Common myeloid progenitor, CD34-positive (primary cell): ENCODE results near the gene SLFN12L.
"Not testable (repeated sequence)": the region's sequence is repeated elsewhere in the genome, so short reads cannot be mapped to it uniquely, and the experiment has no call there.

Source experiments
- CTCF ChIA-PET: fragments of 350-600 bp; sonication (Branson Sonifier 250); formaldehyde crosslinking; loops from one replicate; lab custom pipeline; 2021; ENCODE audit warnings: antibody characterized with exemption; lab: Charles Lee
- POLR2A ChIA-PET: fragments of 350-600 bp; sonication (Branson Sonifier 250); formaldehyde crosslinking; loops from one replicate; lab custom pipeline; 2021; ENCODE audit warnings: antibody characterized with exemption; lab: Charles Lee
- DNase-seq, 3 donors: peaks; one replicate each; pipeline versions ENCODE4 v3.0.0 to v3.0.0-alpha.2; 2013
- H3K27ac ChIP-seq, 2 experiments: 1 replicate in 1 of 2; 2 replicates in 1 of 2; pipeline ENCODE4 v1.7.0; 2013; ENCODE audit warnings: inconsistent platforms in 2 of 2, low read length in 2 of 2, mild to moderate bottlenecking in 2 of 2, low read depth in 1 of 2, moderate library complexity in 1 of 2; ENCODE audit not compliant: severe bottlenecking in 2 of 2, insufficient read depth in 1 of 2, poor library complexity in 1 of 2
- H3K27me3 ChIP-seq, 5 experiments: replicated peaks in 2 of 5; 1 replicate in 3 of 5; 2 replicates in 2 of 5; pipeline versions ENCODE4 v1.6.1 to v1.7.0; 2013; ENCODE audit warnings: low read length in 4 of 5, mild to moderate bottlenecking in 2 of 5, moderate library complexity in 2 of 5, inconsistent platforms in 1 of 5; ENCODE audit not compliant: insufficient read depth in 5 of 5, control insufficient read depth in 4 of 5
- H3K36me3 ChIP-seq, 4 experiments: 1 replicate in 2 of 4; 2 replicates in 2 of 4; pipeline versions ENCODE4 v1.6.1 to v1.7.0; 2013; ENCODE audit warnings: low read length in 3 of 4, control low read depth in 1 of 4, mild to moderate bottlenecking in 1 of 4; ENCODE audit not compliant: control insufficient read depth in 4 of 4, insufficient read depth in 4 of 4
- H3K4me1 ChIP-seq, 4 experiments: 1 replicate in 3 of 4; 2 replicates in 1 of 4; pipeline versions ENCODE4 v1.6.1 to v1.7.1; 2013; ENCODE audit warnings: low read length in 3 of 4, mild to moderate bottlenecking in 3 of 4, control low read depth in 1 of 4, inconsistent platforms in 1 of 4, moderate library complexity in 1 of 4; ENCODE audit not compliant: control insufficient read depth in 4 of 4, insufficient read depth in 4 of 4; ENCODE audit errors: control extremely low read depth in 1 of 4
- H3K4me3 ChIP-seq, 7 experiments: 1 replicate in 4 of 7; 2 replicates in 3 of 7; pipeline versions ENCODE4 v1.5.1 to v1.7.0; 2013; ENCODE audit warnings: mild to moderate bottlenecking in 7 of 7, low read length in 6 of 7, moderate library complexity in 6 of 7, inconsistent platforms in 2 of 7, low read depth in 2 of 7, control low read depth in 1 of 7; ENCODE audit not compliant: insufficient read depth in 4 of 7, control insufficient read depth in 1 of 7; ENCODE audit errors: extremely low read depth in 1 of 7
- H3K9me3 ChIP-seq, 5 experiments: 1 replicate in 4 of 5; 2 replicates in 1 of 5; pipeline versions ENCODE4 v1.6.1 to v1.7.1; 2013; ENCODE audit warnings: low read length in 4 of 5, mild to moderate bottlenecking in 2 of 5, inconsistent platforms in 1 of 5, low read depth in 1 of 5, moderate library complexity in 1 of 5; ENCODE audit not compliant: control insufficient read depth in 4 of 5, insufficient read depth in 2 of 5; ENCODE audit errors: control extremely low read depth in 1 of 5
- WGBS: methylation state at CpG from one replicate; pipeline ENCODE4 v1.1.5; 2013; ENCODE audit not compliant: insufficient coverage; 5-methylcytosine and 5-hydroxymethylcytosine counted together

Gene SLFN12L

DNA sequence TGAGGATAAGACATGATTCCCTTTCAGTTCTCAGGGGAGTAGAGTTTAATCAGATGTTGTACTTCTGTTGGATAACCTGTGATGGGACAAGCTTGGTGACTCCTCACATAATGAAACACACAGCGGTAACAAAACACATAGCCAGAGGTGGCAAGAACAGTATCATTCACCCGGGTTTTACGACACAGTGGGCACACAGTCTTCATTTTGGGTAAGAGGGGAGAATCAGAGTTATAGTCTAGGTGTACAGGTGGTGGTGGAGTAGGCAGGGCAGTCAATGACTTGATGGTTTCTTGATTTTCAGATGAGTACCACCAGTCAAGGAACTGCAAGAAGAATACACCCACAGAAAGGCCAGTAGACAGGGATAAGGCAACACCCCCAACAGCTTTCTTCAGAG, 38.3 kb upstream of the SLFN12L start:
- no peaks in the 10 kb centered on the region for H3K9me3 ChIP-seq
- no peaks in the 10 kb centered on the region for H3K27me3 ChIP-seq
- H3K36me3 ChIP-seq, result peaks cover 5 to 23% (median 10%) of the 10 kb centered on the region in 4 experiments
- POLR2A ChIA-PET, result interaction anchor here (0.6 kb wide), 1 partner anchor 315 kb away, joined by 3 read pairs; no protein-coding TSS in a partner anchor
- CTCF ChIA-PET, result interaction anchor here (1.0 to 1.8 kb wide), 4 partner anchors 20 to 172 kb away, joined by 3 to 5 read pairs (median 4); no protein-coding TSS in a partner anchor
- peaks cover 8 to 25% (median 15%) of the 10 kb centered on the region in 4 experiments for H3K4me1 ChIP-seq
- no peak overlapping the region for H3K4me3 ChIP-seq
- WGBS, result 100% methylated on average over 3 of the region's 3 CpGs
- H3K27ac ChIP-seq, result no peak overlapping the region
- no peak for DNase-seq

DNA sequence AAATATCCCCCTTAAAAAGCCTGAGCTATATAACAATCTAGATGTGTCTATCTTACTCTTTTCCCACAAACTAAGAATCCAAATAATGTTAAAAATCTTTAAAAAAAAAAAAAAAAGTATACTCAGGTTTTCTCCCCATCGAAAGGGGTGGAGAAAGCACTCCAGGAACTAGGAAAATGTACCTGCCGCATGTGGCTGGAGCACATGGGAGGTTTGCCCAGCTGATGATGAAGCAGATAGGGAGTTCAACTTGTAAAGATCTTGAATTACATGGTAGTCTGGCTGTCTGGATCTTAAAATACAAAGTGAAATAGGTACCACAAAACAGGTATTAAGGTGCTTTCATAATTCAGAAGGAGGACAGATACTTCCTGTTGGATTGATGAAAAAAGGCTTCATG, 31.9 kb upstream of the SLFN12L start:
- ChIA-PET CTCF (no interaction called here), POLR2A (interaction anchor here (1.8 kb wide), 1 partner anchor 9 kb away, joined by 6 read pairs; the partner anchor contains the start of gene PEX12)
- no peak overlapping the region for H3K27ac ChIP-seq
- H3K9me3 ChIP-seq, result no peaks in the 10 kb centered on the region
- H3K4me3 ChIP-seq, result peak overlapping the region in 1 of 7 experiments; percentile 87
- peaks cover 0 to 5% (median 1%) of the 10 kb centered on the region in 4 experiments for H3K36me3 ChIP-seq
- peaks cover 0 to 26% (median 23%) of the 10 kb centered on the region in 4 experiments for H3K4me1 ChIP-seq
- DNase-seq, result no peak
- 95% methylated on average over 2 of the region's 2 CpGs for WGBS
- no peaks in the 10 kb centered on the region for H3K27me3 ChIP-seq

DNA sequence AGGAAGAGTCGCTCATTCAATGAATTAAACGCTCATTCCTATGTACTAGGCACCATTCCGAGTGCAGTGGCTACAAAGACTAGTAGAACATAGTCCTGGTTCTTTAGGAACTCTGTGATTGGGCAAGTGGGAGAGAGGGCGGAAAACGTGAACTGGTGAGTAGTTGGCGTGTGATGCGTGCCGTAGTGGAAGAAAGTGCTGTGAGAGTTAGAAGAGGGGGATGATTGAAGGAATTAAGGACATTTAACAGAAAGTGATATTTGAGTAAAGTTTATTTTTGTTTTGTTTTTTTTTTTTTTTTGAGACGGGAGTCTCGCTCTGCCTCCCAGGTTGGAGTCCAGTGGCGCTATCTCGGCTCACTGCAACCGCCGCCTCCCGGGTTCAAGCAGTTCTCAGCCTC, 31.1 kb upstream of the SLFN12L start:
- Histone ChIP-seq H3K27ac (peak overlapping the region; percentile 85 to 94), H3K36me3 (peaks cover 0 to 2% (median under 1%) of the 10 kb centered on the region in 4 experiments), H3K27me3 (no peaks in the 10 kb centered on the region), H3K4me1 (peaks cover 0 to 26% (median 23%) of the 10 kb centered on the region in 4 experiments), H3K4me3 (peak overlapping the region in 6 of 7 experiments; percentile 87 to 99 (median 94)), H3K9me3 (no peaks in the 10 kb centered on the region)
- peak in 2 of 3 donors; percentile 48 to 58 for DNase-seq
- CTCF ChIA-PET, result interaction anchor here (0.8 kb wide), 1 partner anchor 44 kb away, joined by 3 read pairs; no protein-coding TSS in a partner anchor
- 39% methylated on average over 8 of the region's 15 CpGs for WGBS
- POLR2A ChIA-PET, result interaction anchor here (0.6 to 1.8 kb wide), 2 partner anchors 10 to 30 kb away, joined by 4 to 6 read pairs; partner anchors contain the start of gene PEX12

DNA sequence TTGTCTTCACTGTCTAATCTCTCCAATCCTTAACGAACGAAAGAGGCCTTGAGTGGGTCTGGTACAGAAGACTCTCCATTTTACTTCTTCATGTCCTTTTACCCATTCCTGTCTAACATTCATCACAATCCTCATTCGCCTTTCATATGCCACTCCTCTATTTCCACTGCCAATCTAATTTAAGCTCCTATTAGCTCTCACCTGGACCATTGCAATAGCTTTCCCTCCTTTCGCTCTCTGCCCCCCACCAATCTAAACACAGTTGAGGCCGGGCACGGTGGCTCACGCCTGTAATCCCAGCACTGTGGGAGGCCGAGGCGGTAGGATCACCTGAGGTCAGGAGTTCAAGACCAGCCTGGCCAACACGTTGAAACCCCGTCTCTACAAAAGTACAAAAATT, 29.5 kb upstream of the SLFN12L start:
- Histone ChIP-seq H3K4me3 (peak overlapping the region in 6 of 7 experiments; percentile 87 to 99 (median 96)), H3K27me3 (no peaks in the 10 kb centered on the region), H3K36me3 (no peaks in the 10 kb centered on the region), H3K27ac (peak overlapping the region in 1 of 2 experiments; percentile 94), H3K9me3 (no peaks in the 10 kb centered on the region), H3K4me1 (peaks cover 0 to 26% (median 23%) of the 10 kb centered on the region in 4 experiments)
- WGBS, result 88% methylated on average over 10 of the region's 11 CpGs
- no peak for DNase-seq
- ChIA-PET CTCF (no interaction called here), POLR2A (interaction anchor here (1.5 kb wide), 1 partner anchor 20 kb away, joined by 5 read pairs; the partner anchor contains the start of gene AP2B1)

DNA sequence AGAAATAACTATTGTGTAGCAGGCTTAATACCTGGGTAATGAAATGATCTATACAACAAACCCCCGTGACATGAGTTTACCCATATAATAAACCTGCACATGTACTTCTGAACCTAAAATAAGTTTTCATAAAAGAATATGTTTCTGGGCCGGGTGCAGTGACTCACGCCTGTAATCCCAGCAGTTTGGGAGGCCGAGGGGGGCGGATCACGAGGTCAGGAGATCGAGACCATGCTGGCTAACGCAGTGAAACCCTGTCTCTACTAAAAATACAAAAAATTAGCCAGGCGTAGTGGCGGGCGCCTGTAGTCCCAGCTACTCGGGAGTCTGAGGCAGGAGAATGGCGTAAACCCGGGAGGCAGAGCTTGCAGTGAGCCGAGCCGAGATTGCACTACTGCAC, 25.7 kb upstream of the SLFN12L start:
- peaks cover 21 to 43% (median 34%) of the 10 kb centered on the region in 4 experiments for H3K4me1 ChIP-seq
- H3K27ac ChIP-seq, H3K9me3 ChIP-seq, H3K27me3 ChIP-seq, DNase-seq, POLR2A ChIA-PET, H3K4me3 ChIP-seq, H3K36me3 ChIP-seq: not testable (repeated sequence)
- CTCF ChIA-PET, result interaction anchor here (0.7 to 1.4 kb wide), 4 partner anchors 8 to 185 kb away, joined by 3 to 4 read pairs (median 4); no protein-coding TSS in a partner anchor
- 95% methylated on average over 7 of the region's 16 CpGs for WGBS

DNA sequence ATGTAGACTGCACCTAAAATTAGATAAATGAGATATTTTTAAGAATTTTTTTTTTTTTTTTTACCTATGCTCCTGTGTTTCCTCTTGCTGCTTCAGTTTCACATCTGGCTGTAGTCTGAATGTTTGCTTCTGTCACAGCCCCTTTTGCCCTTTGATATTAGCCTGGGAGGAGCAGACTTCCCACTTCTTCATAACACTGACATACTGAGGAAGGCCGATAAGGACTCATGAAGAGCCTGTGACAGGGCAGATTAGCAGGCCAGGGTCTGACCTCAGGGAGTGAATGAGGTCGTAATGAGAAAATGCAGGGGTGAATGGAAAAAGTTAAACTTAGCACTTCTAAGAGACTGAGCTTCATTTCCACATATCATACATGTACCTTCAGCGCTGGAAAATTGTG, 23.2 kb upstream of the SLFN12L start, which contains the start of gene SLFN14:
Gene SLFN14 (minus strand): TSS at position 117 of the 400 bp plus-strand sequence. CDS start 2,757 bp downstream, outside the sequence.
- POLR2A ChIA-PET, result interaction anchor here (1.1 to 2.8 kb wide), 3 partner anchors 18 to 28 kb away, joined by 3 to 20 read pairs (median 4); partner anchors contain the start of gene PEX12
- WGBS, result no CpG with 5 or more reads among the region's 3 CpGs
- H3K27me3 ChIP-seq, result no peaks in the 10 kb centered on the region
- peaks cover 21 to 54% (median 48%) of the 10 kb centered on the region in 4 experiments for H3K4me1 ChIP-seq
- DNase-seq, result peak; percentile 95 to 99 (median 96)
- H3K4me3 ChIP-seq, result peak within 1 kb of the TSS in 4 of 7 experiments; percentile 12 to 63 (median 43)
- no peaks in the 10 kb centered on the region for H3K9me3 ChIP-seq
- CTCF ChIA-PET, result interaction anchor here (0.7 to 2.5 kb wide), 7 partner anchors 9 to 92 kb away, joined by 3 to 7 read pairs (median 3); no protein-coding TSS in a partner anchor
- H3K36me3 ChIP-seq, result no peaks in the 10 kb centered on the region
- peak within 1 kb of the TSS; percentile 40 to 79 for H3K27ac ChIP-seq
